Stomach (tissue), 9 donors: ENCODE measurements around the gene ADAM30. TPM values are rescaled to one million over a fixed set of nuclear protein-coding genes. Genes with fewer than 3 reads are reported as not detected.

Experiments
- DNase-seq, 2 donors: peaks; one replicate each; pipeline versions ENCODE4 v3.0.0 to v3.0.0-alpha.2; 2013 to 2019
- H3K27ac ChIP-seq, 5 donors: fragments of 200-600 bp in 4 of 5; sonication (generic) in 4 of 5; one replicate each; pipeline ENCODE4 v1.5.1; 2013 to 2019; ENCODE audit warnings: mild to moderate bottlenecking in 1 of 5, moderate library complexity in 1 of 5
- H3K27me3 ChIP-seq, 3 donors: fragments of 200-600 bp; sonication (generic); one replicate each; pipeline ENCODE4 v1.5.1; 2017 to 2019; ENCODE audit warnings: mixed run types in 1 of 3
- H3K36me3 ChIP-seq, 4 donors: fragments of 200-600 bp; sonication (generic); 1 replicate in 3 of 4; 2 replicates in 1 of 4; pipeline ENCODE4 v1.5.1; 2016 to 2019
- H3K4me1 ChIP-seq, 4 donors: fragments of 200-600 bp; sonication (generic); one replicate each; pipeline ENCODE4 v1.5.1; 2016 to 2019
- H3K4me3 ChIP-seq, 4 donors: fragments of 200-600 bp; sonication (generic) in 3 of 4; one replicate each; pipeline ENCODE4 v1.5.1; 2016 to 2019; ENCODE audit warnings: mild to moderate bottlenecking in 1 of 4
- H3K9me3 ChIP-seq, 4 donors: fragments of 200-600 bp; sonication (generic); one replicate each; pipeline ENCODE4 v1.5.1; 2016 to 2019
- EP300 ChIP-seq: sonication (generic); formaldehyde crosslinking; IDR thresholded peaks from one replicate; pipeline ENCODE4 v1.6.1; 2017; ENCODE audit warnings: antibody characterized with exemption
- POLR2A ChIP-seq, 4 donors: fragments of 450-650 bp; IDR thresholded peaks; one replicate each; pipeline ENCODE4 v1.6.1; 2016; ENCODE audit warnings: antibody characterized with exemption in 4 of 4, control low read depth in 2 of 4, mild to moderate bottlenecking in 1 of 4, moderate library complexity in 1 of 4
- POLR2AphosphoS5 ChIP-seq, 3 donors: sonication (generic); formaldehyde crosslinking; IDR thresholded peaks; one replicate each; pipeline ENCODE4 v1.6.1; 2016; ENCODE audit warnings: antibody characterized with exemption in 3 of 3
- WGBS, 5 donors: extraction: QIAGEN DNeasy Blood & Tissue Kit in 3 of 5; methylation state at CpG; one replicate each; pipeline versions ENCODE4 v1.1.5 to v1.1.7; 2013 to 2018; 5-methylcytosine and 5-hydroxymethylcytosine counted together
- intact Hi-C: fragments of 100-400 bp; cut with DNase I; formaldehyde crosslinking; loops from one replicate; pipeline ENCODE4 v1.15.1; 2023; ENCODE audit warnings: low total_unique reads
- polyA plus RNA-seq, 3 donors: library from polyadenylated mRNA; stranded (reverse); fragments of 200-250 nt; gene quantifications; one replicate each; pipeline ENCODE4 v1.2.3, GENCODE V29; 2013
- total RNA-seq, 5 donors: library from RNA; depleted of rRNA; stranded (reverse); fragments of >200 nt; gene quantifications; one replicate each; pipeline versions ENCODE4 v1.1.0 to v1.2.3, GENCODE V29; 2014 to 2016
- TF ChIP-seq, protein P1 (sequence below), 7 experiments: fragments of 450-650 bp in 4 of 7; fragments of 200-600 bp in 3 of 7; sonication (generic) in 3 of 7; IDR thresholded peaks; one replicate each; pipeline ENCODE4 v1.5.1; 2016 to 2019; ENCODE audit warnings: antibody characterized with exemption in 7 of 7, control low read depth in 2 of 7, mild to moderate bottlenecking in 1 of 7
- donor health status: healthy with polysubstance abuse.
- donor health status: Bipolar disorder and iron deficiency.
- donor health status: healthy.

The ADAM30 gene
- total and polyA plus RNA-seq, 8 donors, result not detected

DNA sequence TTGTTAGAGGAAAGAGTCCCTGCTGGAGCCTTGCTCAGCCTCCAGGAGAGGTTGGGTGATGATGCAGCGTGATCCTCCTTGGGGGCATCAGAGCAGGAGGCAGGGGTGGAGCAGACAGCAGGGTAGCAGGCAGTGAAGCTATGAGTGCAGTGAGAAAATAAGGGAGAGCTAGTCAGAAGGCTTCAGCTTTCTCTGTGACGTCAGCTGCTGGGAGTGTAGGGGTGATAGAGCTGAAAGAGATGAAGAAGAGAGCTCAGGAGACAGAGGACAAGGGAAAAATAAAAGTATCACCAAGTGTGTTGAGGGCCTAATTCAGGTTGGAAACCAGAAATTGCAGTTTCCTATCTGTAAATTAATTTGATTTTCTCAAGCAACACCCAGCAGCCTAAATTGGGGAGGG lies 2.2 kb upstream of the ADAM30 start:
- WGBS, 5 donors, result 61 to 78% (median 74%) methylated on average over 2 of the region's 2 CpGs
- TF ChIP-seq, protein P1, sequence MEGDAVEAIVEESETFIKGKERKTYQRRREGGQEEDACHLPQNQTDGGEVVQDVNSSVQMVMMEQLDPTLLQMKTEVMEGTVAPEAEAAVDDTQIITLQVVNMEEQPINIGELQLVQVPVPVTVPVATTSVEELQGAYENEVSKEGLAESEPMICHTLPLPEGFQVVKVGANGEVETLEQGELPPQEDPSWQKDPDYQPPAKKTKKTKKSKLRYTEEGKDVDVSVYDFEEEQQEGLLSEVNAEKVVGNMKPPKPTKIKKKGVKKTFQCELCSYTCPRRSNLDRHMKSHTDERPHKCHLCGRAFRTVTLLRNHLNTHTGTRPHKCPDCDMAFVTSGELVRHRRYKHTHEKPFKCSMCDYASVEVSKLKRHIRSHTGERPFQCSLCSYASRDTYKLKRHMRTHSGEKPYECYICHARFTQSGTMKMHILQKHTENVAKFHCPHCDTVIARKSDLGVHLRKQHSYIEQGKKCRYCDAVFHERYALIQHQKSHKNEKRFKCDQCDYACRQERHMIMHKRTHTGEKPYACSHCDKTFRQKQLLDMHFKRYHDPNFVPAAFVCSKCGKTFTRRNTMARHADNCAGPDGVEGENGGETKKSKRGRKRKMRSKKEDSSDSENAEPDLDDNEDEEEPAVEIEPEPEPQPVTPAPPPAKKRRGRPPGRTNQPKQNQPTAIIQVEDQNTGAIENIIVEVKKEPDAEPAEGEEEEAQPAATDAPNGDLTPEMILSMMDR (IDR thresholded peaks at IDR 0.05), result no peak
- TF ChIP-seq POLR2A (IDR thresholded peaks at IDR 0.05), result no peak
- no peak for TF ChIP-seq EP300
- no peak for TF ChIP-seq POLR2AphosphoS5 (IDR thresholded peaks at IDR 0.05)

DNA sequence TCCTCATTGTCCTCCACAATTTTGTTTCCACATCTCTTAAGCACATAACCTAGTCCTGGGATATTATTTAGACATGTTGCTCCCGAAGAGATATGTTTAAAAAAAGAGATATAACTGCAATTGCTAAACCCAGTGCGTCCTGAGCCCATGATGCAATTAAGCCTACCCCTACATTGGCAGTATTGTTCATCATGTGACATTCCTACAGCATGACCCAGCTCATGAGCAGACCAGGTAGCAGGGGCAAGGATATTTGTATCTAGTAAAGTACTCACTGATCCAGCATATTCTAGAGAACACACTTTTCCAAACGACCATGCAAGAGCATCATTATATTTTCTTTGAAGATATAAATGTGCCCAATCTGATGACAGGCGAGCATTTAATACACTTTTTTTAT lies 1.2 kb downstream of the ADAM30 start:
- WGBS, 5 donors, result 78 to 90% (median 85%) methylated on average over 4 of the region's 4 CpGs
- H3K4me1 ChIP-seq, result no peaks in the 10 kb centered on the region
- no peak for TF ChIP-seq POLR2A (IDR thresholded peaks at IDR 0.05)
- TF ChIP-seq EP300, result no peak
- TF ChIP-seq, protein P1 (IDR thresholded peaks at IDR 0.05), result no peak
- TF ChIP-seq POLR2AphosphoS5 (IDR thresholded peaks at IDR 0.05), result no peak

More for the DNA sequence above, 2.2 kb upstream of the ADAM30 start:
- Histone ChIP-seq H3K27ac (no peak overlapping the region), H3K4me1 (no peaks in the 10 kb centered on the region), H3K36me3 (no peaks in the 10 kb centered on the region), H3K4me3 (no peak overlapping the region), H3K9me3 (no peaks in the 10 kb centered on the region), H3K27me3 (peaks cover 0 to 15% (median 0%) of the 10 kb centered on the region in 3 donors)
- no peak for DNase-seq
- intact Hi-C loops, result no loop called here

DNA sequence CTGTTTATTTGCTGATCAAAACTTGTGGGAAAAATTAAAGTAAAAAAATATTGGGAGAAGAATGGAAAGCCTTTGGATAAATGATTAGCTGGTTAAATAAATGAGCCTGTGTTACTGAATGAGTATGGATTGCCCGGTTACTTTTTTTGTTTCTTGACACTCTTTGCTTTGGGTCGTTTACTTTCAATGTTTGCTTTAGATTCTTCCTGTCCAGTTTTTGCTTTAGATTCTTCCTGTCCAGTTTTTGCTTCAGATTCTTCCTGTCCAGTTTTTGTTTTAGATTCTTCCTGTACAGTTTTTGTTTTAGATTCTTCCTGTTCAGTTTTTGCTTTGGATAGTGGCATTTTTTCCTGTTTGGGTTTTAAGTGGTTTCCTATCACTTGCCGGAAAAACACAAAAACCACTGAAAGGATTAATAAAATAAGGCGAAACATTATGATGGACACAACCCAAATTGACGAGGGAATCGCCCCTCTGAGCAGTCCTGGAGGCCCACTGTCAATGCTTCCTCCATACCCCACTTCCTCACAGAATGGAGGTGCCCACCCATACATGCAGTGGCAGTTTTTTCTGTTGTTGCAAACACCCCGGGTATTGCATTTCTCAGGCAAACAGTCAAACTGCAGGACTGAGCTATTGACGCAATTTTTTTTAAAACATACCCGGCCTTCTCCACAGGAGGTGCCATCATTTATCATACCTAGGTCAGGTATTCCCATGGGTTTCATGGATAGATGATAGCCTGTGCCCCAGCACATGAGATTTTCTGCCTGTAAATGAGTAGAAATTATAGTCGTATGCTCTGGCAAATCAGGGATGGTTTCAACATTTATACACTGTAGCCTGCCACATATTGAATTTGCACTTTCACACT lies 2.3 kb downstream of the ADAM30 start:
- Histone ChIP-seq H3K4me3 (no peak overlapping the region), H3K4me1 (no peaks in the 10 kb centered on the region), H3K36me3 (no peaks in the 10 kb centered on the region), H3K27me3 (peaks cover 0 to 15% (median 0%) of the 10 kb centered on the region in 3 donors), H3K9me3 (peaks cover 0 to under 1% (median 0%) of the 10 kb centered on the region in 4 donors), H3K27ac (no peak overlapping the region)
- intact Hi-C loops, result no loop called here
- TF ChIP-seq EP300 (no peak), POLR2AphosphoS5 (IDR thresholded peaks at IDR 0.05) (no peak), POLR2A (IDR thresholded peaks at IDR 0.05) (no peak)
- TF ChIP-seq, protein P1 (IDR thresholded peaks at IDR 0.05), result no peak
- WGBS, 5 donors, result 51 to 65% (median 54%) methylated on average over 10 of the region's 10 CpGs
- no peak for DNase-seq

More for the DNA sequence above, 1.2 kb downstream of the ADAM30 start:
- DNase-seq, result no peak
- Histone ChIP-seq H3K9me3 (no peaks in the 10 kb centered on the region), H3K4me3 (no peak overlapping the region), H3K27ac (no peak overlapping the region), H3K36me3 (no peaks in the 10 kb centered on the region), H3K27me3 (peaks cover 0 to 15% (median 0%) of the 10 kb centered on the region in 3 donors)
- intact Hi-C loops, result no loop called here

DNA sequence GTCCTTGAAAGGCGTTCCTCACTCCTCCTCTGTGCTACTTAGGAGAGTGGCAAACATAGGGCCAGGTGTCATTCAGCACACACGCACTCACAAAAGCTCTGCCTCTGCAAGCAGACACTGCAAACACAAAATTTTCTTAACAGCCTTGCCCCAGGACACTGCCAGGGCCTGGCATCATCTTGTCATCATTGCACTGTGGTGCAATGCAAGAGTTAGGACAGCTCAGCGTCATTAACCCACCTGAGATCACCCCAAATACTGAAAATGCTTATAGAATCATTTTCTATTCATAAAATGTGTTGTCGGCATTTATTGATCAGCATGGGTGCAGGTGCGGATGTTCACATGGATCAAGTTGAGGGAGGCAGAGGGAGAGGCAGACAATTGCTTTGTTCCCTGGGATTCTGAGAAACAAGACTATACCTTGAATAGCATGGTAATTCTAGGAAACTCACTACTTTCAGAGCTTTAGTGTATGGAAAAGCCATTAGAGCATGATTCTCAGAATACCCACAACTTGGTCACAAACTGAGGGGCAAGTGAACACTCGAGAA lies 3.0 kb downstream of the ADAM30 start:
- Histone ChIP-seq H3K27ac (no peak overlapping the region), H3K9me3 (peaks cover 0 to 8% (median under 1%) of the 10 kb centered on the region in 4 donors), H3K27me3 (peaks cover 0 to 15% (median 0%) of the 10 kb centered on the region in 3 donors), H3K4me1 (no peaks in the 10 kb centered on the region), H3K36me3 (no peaks in the 10 kb centered on the region), H3K4me3 (no peak overlapping the region)
- DNase-seq, result no peak
- intact Hi-C loops, result no loop called here
- WGBS, 5 donors, result 56 to 73% (median 60%) methylated on average over 6 of the region's 6 CpGs
- TF ChIP-seq, protein P1 (IDR thresholded peaks at IDR 0.05), result no peak
- TF ChIP-seq POLR2A (IDR thresholded peaks at IDR 0.05), result no peak
- no peak for TF ChIP-seq EP300
- no peak for TF ChIP-seq POLR2AphosphoS5 (IDR thresholded peaks at IDR 0.05)
